Measurements from ENCODE around the gene TAF1D.
A peak's percentile ranks its signal among the peaks of the same experiment; 100 is the strongest.

Gene TAF1D

DNA sequence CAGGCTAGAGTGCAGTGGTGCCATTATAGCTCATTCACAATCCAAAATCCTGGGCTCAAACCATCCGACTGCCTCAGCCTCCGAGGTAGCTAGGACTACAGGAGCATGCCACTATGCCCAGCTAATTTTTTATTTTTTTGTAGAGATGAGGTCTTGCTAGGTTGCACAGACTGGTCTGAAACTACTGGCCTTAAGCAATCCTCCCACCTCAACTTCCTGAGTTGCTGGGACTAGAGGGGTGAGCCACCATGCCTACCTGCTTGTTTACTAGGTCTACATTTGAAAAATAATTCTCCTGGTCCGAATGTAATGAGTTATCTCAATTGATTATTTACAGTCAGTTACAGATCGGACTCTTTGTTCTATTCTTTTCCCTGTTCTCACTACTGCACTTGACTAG lies 22.0 kb downstream of the TAF1D start:
- no peak for DNase-seq

- DNase-seq: no peak
These were observed 23.2 kb downstream of the TAF1D start for GRCh38 chr11:93718057-93718563.

DNA sequence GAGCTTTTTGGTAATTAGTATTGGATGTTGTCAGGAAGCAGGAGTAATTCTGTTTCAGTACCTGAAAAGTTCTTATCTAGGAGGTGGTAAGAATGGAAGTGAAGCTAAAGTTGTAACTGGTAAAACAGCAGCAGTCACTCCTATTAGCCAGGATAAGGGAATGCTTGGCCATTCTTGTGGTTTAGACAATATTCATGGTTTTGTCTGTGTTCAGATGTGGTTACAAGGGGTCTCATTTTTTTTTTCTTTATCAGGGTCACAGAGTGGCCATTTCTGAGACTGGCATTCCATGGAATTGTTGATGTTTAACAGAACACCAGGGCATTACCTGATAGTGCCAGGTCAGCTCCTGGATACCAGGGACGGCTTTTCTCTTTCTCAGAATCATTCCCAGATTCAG lies 23.8 kb downstream of the TAF1D start:
- DNase-seq: no peak

DNA sequence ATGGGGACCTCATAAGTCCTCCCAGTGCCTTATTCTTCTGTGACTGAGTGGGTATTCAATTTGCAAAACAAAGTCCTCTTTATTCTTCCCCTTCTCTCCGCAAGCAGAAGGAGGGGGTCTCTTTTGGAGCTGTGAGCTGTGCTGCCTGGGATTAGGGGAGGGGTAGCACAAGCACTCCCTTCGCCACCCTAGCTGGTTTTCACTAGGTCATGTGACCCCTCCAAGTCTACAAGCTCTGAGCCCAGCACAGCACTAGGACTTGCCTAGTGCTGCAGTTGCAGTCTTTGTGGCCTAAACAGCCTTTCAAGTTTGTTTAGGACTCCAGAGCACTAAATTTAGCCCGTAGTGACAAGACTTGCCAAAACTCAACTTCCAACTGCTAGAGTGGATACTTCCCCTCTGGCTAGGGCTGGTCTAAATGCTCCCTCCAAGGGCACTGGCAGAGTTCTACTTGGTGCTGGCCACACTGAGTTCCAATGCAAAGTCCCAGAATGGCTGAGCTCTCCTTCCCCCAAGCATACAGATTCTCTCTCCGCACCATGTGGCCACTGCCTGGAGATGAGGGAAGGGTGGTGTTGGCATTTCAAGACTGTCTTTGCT lies 25.4 kb downstream of the TAF1D start:
- DNase-seq: no peak

DNA sequence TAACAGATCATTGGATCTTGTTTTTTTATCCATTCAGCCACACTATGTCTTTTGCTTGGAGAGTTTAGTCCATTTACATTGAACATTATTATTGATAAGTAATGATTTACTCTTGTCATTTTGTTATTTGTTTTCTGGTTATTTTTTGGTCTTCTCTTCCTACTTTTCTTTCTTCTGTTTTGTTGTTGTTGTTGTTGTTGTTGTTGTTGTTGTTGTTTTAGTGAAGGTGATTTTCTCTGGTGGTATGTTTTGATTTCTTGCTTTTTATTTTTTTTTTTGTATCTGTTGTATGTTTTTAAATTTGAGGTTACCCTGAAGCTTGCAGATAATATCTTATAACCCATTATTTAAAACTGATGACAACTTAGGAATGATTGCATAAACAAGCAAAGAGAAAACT lies 28.6 kb downstream of the TAF1D start:
- DNase-seq: no peak

DNA sequence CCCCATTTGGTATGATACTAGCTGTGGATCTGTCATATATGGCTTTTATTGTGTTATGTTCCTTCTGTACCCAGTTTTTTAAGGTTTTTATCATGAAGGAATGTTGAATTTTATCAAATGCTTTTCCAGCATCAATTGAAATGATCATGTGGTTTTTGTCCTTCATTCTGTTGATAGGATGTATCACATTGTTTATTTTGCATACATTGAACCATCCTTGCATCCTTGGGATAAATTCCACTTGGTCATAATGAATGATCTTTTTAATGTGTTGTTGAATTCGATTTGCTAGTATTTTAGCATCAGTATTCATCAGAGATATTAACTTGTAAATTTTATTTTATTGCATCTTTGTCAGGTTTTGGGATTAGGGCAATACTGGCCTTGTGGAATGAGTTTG lies 31.1 kb downstream of the TAF1D start:
- no peak for DNase-seq

- no peak for DNase-seq
These were observed 37.1 kb downstream of the TAF1D start for GRCh38 chr11:93704237-93704636.

- no peak for DNase-seq
These were observed 40.5 kb downstream of the TAF1D start for GRCh38 chr11:93700830-93701229.

DNA sequence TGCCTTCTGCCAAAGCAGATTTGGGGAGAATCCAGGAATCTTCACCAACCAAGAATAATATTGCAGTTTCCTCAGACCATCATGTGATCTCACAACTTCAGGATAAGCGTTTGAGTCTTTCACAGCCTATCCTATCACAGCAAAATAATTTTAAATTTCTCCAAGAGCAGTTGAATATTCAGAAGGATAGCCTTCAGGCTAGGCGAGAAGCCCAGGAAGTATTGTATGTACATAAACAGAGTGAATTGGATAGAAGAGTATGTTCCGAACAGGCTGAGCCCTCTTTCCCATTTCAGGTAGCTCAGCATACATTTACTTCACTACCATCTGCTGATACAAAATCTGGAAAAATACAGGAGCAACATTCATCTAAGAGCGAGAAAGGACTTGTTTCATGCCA lies 43.7 kb downstream of the TAF1D start:
- no peak for DNase-seq

GRCh38 chr11:93694557-93694956 lies 46.7 kb downstream of the TAF1D start:
- DNase-seq: peak; percentile 12

- DNase-seq: no peak
These were observed 47.2 kb downstream of the TAF1D start for GRCh38 chr11:93694109-93694508.

GRCh38 chr11:93689240-93689639 lies 52.1 kb downstream of the TAF1D start:
- DNase-seq: no peak

GRCh38 chr11:93686812-93687211 lies 54.5 kb downstream of the TAF1D start:
- DNase-seq: peak; percentile 32

GRCh38 chr11:93686226-93686625 lies 55.1 kb downstream of the TAF1D start:
- no peak for DNase-seq

All from fibroblast of skin of abdomen (primary cell).